Measurements from ENCODE around the gene PDLIM7.

The PDLIM7 gene

GRCh38 chr5:177455036-177455660 lies 42.3 kb downstream of the PDLIM7 start:
- peak; percentile 68 for DNase-seq

GRCh38 chr5:177454397-177455035 lies 42.9 kb downstream of the PDLIM7 start:
- peak; percentile 70 for DNase-seq

- DNase-seq = no peak
These were observed 43.5 kb downstream of the PDLIM7 start for GRCh38 chr5:177453852-177454396.

- DNase-seq = no peak
These were observed 44.4 kb downstream of the PDLIM7 start for GRCh38 chr5:177452688-177453638.

GRCh38 chr5:177450667-177451424 lies 46.6 kb downstream of the PDLIM7 start:
- no peak for DNase-seq

GRCh38 chr5:177449140-177450061 lies 48.0 kb downstream of the PDLIM7 start:
- DNase-seq = no peak

GRCh38 chr5:177448244-177448950 lies 49.0 kb downstream of the PDLIM7 start:
- no peak for DNase-seq

- no peak for DNase-seq
These were observed 49.7 kb downstream of the PDLIM7 start for GRCh38 chr5:177447611-177448243.

GRCh38 chr5:177447066-177447610 lies 50.3 kb downstream of the PDLIM7 start:
- peak; percentile 33 for DNase-seq

- peak; percentile 17 for DNase-seq
These were observed 51.0 kb downstream of the PDLIM7 start, which contains the start of gene PRR7 for GRCh38 chr5:177446200-177447065. PRR7 (plus strand) TSS chr5:177446814; CDS start chr5:177455068, 8,254 bp downstream.

- no peak for DNase-seq
These were observed 51.5 kb downstream of the PDLIM7 start for GRCh38 chr5:177445917-177446199.

GRCh38 chr5:177445052-177445916 lies 52.1 kb downstream of the PDLIM7 start:
- no peak for DNase-seq

- DNase-seq = no peak
These were observed 53.0 kb downstream of the PDLIM7 start for GRCh38 chr5:177444106-177445051.

GRCh38 chr5:177443144-177443983 lies 54.0 kb downstream of the PDLIM7 start:
- DNase-seq = no peak

GRCh38 chr5:177442066-177442826 lies 55.2 kb downstream of the PDLIM7 start:
- no peak for DNase-seq
